HL-60 (cell line): ENCODE measurements around the gene CD63.

Experiments
- CTCF ChIP-seq: IDR thresholded peaks from one replicate; pipeline ENCODE4 v1.5.1; 2011; ENCODE audit warnings: low read length, control low read depth, inconsistent platforms; ENCODE audit not compliant: insufficient read depth
- GABPA ChIP-seq: IDR thresholded peaks from 2 replicates; pipeline ENCODE4 v1.6.1; 2012; ENCODE audit warnings: low read depth
- POLR2AphosphoS5 ChIP-seq: IDR thresholded peaks from 2 replicates; pipeline ENCODE4 v1.6.1; 2012; ENCODE audit warnings: low read depth
- REST ChIP-seq: IDR thresholded peaks from 2 replicates; pipeline ENCODE4 v1.6.1; 2012; ENCODE audit warnings: low read depth; ENCODE audit not compliant: insufficient replicate concordance
- SPI1 ChIP-seq: IDR thresholded peaks from 2 replicates; pipeline ENCODE4 v1.6.1; 2012; ENCODE audit warnings: low read depth, mild to moderate bottlenecking, borderline replicate concordance

GRCh38 chr12:55777856-55778255, 49.0 kb upstream of the CD63 start:
- TF ChIP-seq CTCF (no peak), SPI1 (no peak), REST (no peak), GABPA (no peak), POLR2AphosphoS5 (no peak)
